H9 (cell line): ENCODE data around the gene SMDT1. TPM values are rescaled to one million over a fixed set of nuclear protein-coding genes. Genes with fewer than 3 reads are reported as not detected.
A peak's percentile ranks its signal among the peaks of the same experiment; 100 is the strongest.
"Not testable (repeated sequence)": the region's sequence is repeated elsewhere in the genome, so short reads cannot be mapped to it uniquely, and the experiment has no call there.

Experiments used
- DNase-seq: peaks from one replicate; pipeline ENCODE4 v3.0.0-alpha.2; 2017
- H2AFZ ChIP-seq: one replicate; pipeline ENCODE4 v1.6.1; 2013; ENCODE audit warnings: mild to moderate bottlenecking, low read length, control low read depth, moderate library complexity
- H2AK5ac ChIP-seq: 2 replicates; pipeline ENCODE4 v1.6.1; 2013; ENCODE audit warnings: low read length, control low read depth, mixed read lengths; ENCODE audit not compliant: insufficient read length
- H2BK120ac ChIP-seq: one replicate; pipeline ENCODE4 v1.6.1; 2013; ENCODE audit warnings: low read depth, mild to moderate bottlenecking, low read length, control low read depth, inconsistent platforms; ENCODE audit not compliant: poor library complexity, severe bottlenecking
- H2BK12ac ChIP-seq: 2 replicates; pipeline ENCODE4 v1.6.1; 2013; ENCODE audit warnings: low read length, control low read depth, mixed read lengths, low read depth; ENCODE audit not compliant: insufficient read length
- H2BK15ac ChIP-seq: 2 replicates; pipeline ENCODE4 v1.6.1; 2013; ENCODE audit warnings: low read depth, low read length, control low read depth
- H2BK20ac ChIP-seq: one replicate; pipeline ENCODE4 v1.6.1; 2013; ENCODE audit warnings: low read depth, mild to moderate bottlenecking, low read length, control low read depth, inconsistent platforms; ENCODE audit not compliant: poor library complexity, severe bottlenecking
- H2BK5ac ChIP-seq: 2 replicates; pipeline ENCODE4 v1.6.1; 2013; ENCODE audit warnings: low read length, control low read depth, mixed read lengths; ENCODE audit not compliant: insufficient read length
- H3K14ac ChIP-seq: 2 replicates; pipeline ENCODE4 v1.6.1; 2013; ENCODE audit warnings: low read length, control low read depth; ENCODE audit not compliant: insufficient read depth
- H3K18ac ChIP-seq: 2 replicates; pipeline ENCODE4 v1.6.1; 2013; ENCODE audit warnings: low read depth, mild to moderate bottlenecking, mixed read lengths, low read length, control low read depth; ENCODE audit not compliant: insufficient read length
- H3K23ac ChIP-seq: 2 replicates; pipeline ENCODE4 v1.6.1; 2013; ENCODE audit warnings: low read length, control low read depth, mixed read lengths, low read depth; ENCODE audit not compliant: insufficient read length
- H3K23me2 ChIP-seq: 2 replicates; pipeline ENCODE4 v1.6.1; 2013; ENCODE audit warnings: low read depth, mild to moderate bottlenecking, mixed read lengths, low read length, control low read depth; ENCODE audit not compliant: insufficient read length, poor library complexity, severe bottlenecking
- H3K27ac ChIP-seq: 2 replicates; pipeline ENCODE4 v1.5.1; 2013; ENCODE audit warnings: low read length, control low read depth, mixed read lengths, low read depth; ENCODE audit not compliant: insufficient read length
- H3K27me3 ChIP-seq: 2 replicates; pipeline ENCODE4 v1.6.1; 2013; ENCODE audit warnings: low read length, control low read depth, inconsistent platforms; ENCODE audit not compliant: insufficient read depth
- H3K4ac ChIP-seq: 2 replicates; pipeline ENCODE4 v1.6.1; 2013; ENCODE audit warnings: low read depth, mild to moderate bottlenecking, control low read depth, inconsistent platforms, low read length, moderate library complexity
- H3K4me1 ChIP-seq: 2 replicates; pipeline ENCODE4 v1.6.1; 2013; ENCODE audit warnings: low read length, control low read depth, inconsistent platforms; ENCODE audit not compliant: insufficient read depth
- H3K4me2 ChIP-seq: 2 replicates; pipeline ENCODE4 v1.6.1; 2013; ENCODE audit warnings: low read length, control low read depth, mixed read lengths; ENCODE audit not compliant: insufficient read length, insufficient read depth
- H3K56ac ChIP-seq: 2 replicates; pipeline ENCODE4 v1.6.1; 2013; ENCODE audit warnings: low read depth, mild to moderate bottlenecking, mixed read lengths, low read length, control low read depth; ENCODE audit not compliant: insufficient read length
- H3K79me1 ChIP-seq: 2 replicates; pipeline ENCODE4 v1.6.1; 2013; ENCODE audit warnings: low read depth, mild to moderate bottlenecking, moderate library complexity, low read length, control low read depth, inconsistent platforms; ENCODE audit not compliant: insufficient read depth, poor library complexity, severe bottlenecking
- H3K79me2 ChIP-seq: 2 replicates; pipeline ENCODE4 v1.6.1; 2013; ENCODE audit warnings: low read length, control low read depth, inconsistent platforms; ENCODE audit not compliant: insufficient read depth
- H3K9ac ChIP-seq: 2 replicates; pipeline ENCODE4 v1.6.1; 2013; ENCODE audit warnings: low read length, control low read depth, mixed read lengths; ENCODE audit not compliant: insufficient read length; ENCODE audit errors: extremely low read depth
- H3K9me3 ChIP-seq: one replicate; pipeline ENCODE4 v1.6.1; 2013; ENCODE audit warnings: low read depth, low read length, inconsistent platforms; ENCODE audit not compliant: control insufficient read depth
- H3T11ph ChIP-seq: one replicate; pipeline ENCODE4 v1.6.1; 2013; ENCODE audit warnings: mild to moderate bottlenecking, low read length, control low read depth, inconsistent platforms
- H4K20me1 ChIP-seq: one replicate; pipeline ENCODE4 v1.6.1; 2013; ENCODE audit not compliant: control insufficient read depth, insufficient read length, insufficient read depth
- H4K5ac ChIP-seq: 2 replicates; pipeline ENCODE4 v1.6.1; 2013; ENCODE audit warnings: low read depth, mild to moderate bottlenecking, mixed read lengths, low read length, control low read depth; ENCODE audit not compliant: insufficient read length
- H4K8ac ChIP-seq: replicated peaks from 2 replicates; pipeline ENCODE4 v1.6.1; 2013; ENCODE audit warnings: low read length, control low read depth, mixed read lengths, low read depth; ENCODE audit not compliant: insufficient read length
- H4K91ac ChIP-seq: 2 replicates; pipeline ENCODE4 v1.6.1; 2013; ENCODE audit warnings: low read depth, mild to moderate bottlenecking, moderate library complexity, mixed read lengths, low read length, control low read depth; ENCODE audit not compliant: insufficient read length
- H3K27ac Mint-ChIP-seq, 3 experiments: 2 replicates in 2 of 3; 3 replicates in 1 of 3; pipeline ENCODE4 v1.8.0; 2020 to 2021; ENCODE audit warnings: mixed read lengths in 3 of 3, mild to moderate bottlenecking in 1 of 3, moderate library complexity in 1 of 3
- H3K27me3 Mint-ChIP-seq: 2 replicates; pipeline ENCODE4 v1.8.0; 2021; ENCODE audit warnings: low read depth, mild to moderate bottlenecking, moderate library complexity, mixed read lengths
- H3K36me3 Mint-ChIP-seq, 3 experiments: 2 replicates in 2 of 3; 3 replicates in 1 of 3; pipeline ENCODE4 v1.8.0; 2020 to 2021; ENCODE audit warnings: low read depth in 3 of 3, mixed read lengths in 3 of 3; ENCODE audit not compliant: insufficient read depth in 1 of 3
- H3K4me1 Mint-ChIP-seq, 2 experiments: 2 replicates each; pipeline ENCODE4 v1.8.0; 2020; ENCODE audit warnings: mixed read lengths in 2 of 2
- H3K4me3 Mint-ChIP-seq, 2 experiments: 2 replicates in 1 of 2; 3 replicates in 1 of 2; pipeline ENCODE4 v1.8.0; 2020 to 2021; ENCODE audit warnings: mild to moderate bottlenecking in 2 of 2, mixed read lengths in 2 of 2, moderate library complexity in 1 of 2
- H3K9me3 Mint-ChIP-seq, 2 experiments: 2 replicates in 1 of 2; 3 replicates in 1 of 2; pipeline ENCODE4 v1.8.0; 2020; ENCODE audit warnings: mild to moderate bottlenecking in 2 of 2, mixed read lengths in 2 of 2, moderate library complexity in 1 of 2
- WGBS: extraction: QIAGEN DNeasy Blood & Tissue Kit; methylation state at CpG from one replicate; pipeline ENCODE4 v1.1.7; 2013; ENCODE audit warnings: missing lambda C conversion rate, low lambda C conversion rate, mixed read lengths; ENCODE audit not compliant: insufficient read length; ENCODE audit errors: extremely low coverage; 5-methylcytosine and 5-hydroxymethylcytosine counted together
- total RNA-seq: library from RNA; stranded (reverse); gene quantifications from 2 replicates; pipeline ENCODE4 v1.2.1, GENCODE V29; 2021
- TF ChIP-seq, protein P1 (sequence below): fragments of 200-600 bp; sonication (generic); conservative IDR thresholded peaks from 3 replicates; pipeline ENCODE4 v1.8.0; 2021; ENCODE audit warnings: antibody characterized with exemption, mild to moderate bottlenecking

Gene SMDT1
- total RNA-seq, 1 experiment from 2014 or later: 45.0 TPM

DNA sequence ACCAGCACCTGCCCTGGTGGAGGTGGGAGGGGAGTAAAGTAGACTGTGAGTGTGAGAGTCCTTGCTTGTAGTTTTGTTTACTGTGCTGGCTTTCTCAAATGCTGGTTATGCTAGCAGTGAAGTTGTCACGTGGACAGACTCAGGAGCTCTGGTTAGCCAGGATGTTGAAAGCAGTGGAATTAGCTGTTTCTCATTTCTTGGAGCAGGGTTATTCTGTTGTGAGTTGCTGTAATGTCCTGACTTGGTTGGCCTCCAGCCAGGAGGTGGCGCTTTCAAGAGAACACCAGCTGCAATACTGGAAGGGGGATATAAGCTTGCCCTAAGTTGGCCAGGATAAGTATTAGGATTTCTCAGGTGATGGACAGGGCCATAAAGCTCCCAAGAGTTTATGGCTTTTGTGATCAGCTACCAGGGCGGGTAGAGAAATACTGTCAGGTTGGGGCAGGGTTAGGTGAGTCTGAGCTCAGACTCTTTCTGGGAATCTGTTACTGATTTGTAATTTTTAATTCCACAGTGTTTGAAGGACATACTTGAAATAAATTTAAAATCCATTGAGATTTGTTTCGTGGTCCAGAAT lies 37.4 kb downstream of the SMDT1 start:
- H3K4me2 ChIP-seq: no peak overlapping the region
- no peak overlapping the region for H3K14ac ChIP-seq
- H4K91ac ChIP-seq: no peak overlapping the region
- H4K20me1 ChIP-seq: no peaks in the 10 kb centered on the region
- H3K4me1 Mint-ChIP-seq: peaks cover 4 to 13% of the 10 kb centered on the region in 2 experiments
- H2BK15ac ChIP-seq: no peak overlapping the region
- H3K23me2 ChIP-seq: no peaks in the 10 kb centered on the region
- no peaks in the 10 kb centered on the region for H3K4me1 ChIP-seq
- no peak overlapping the region for H3K9ac ChIP-seq
- peaks cover 17 to 23% of the 10 kb centered on the region in 2 experiments for H3K9me3 Mint-ChIP-seq
- H3K18ac ChIP-seq: no peak overlapping the region
- H3K27me3 ChIP-seq: no peaks in the 10 kb centered on the region
- no peaks in the 10 kb centered on the region for H3K9me3 ChIP-seq
- no peak overlapping the region for H3K27ac Mint-ChIP-seq
- H3K4ac ChIP-seq: no peak overlapping the region
- no peak overlapping the region for H2AK5ac ChIP-seq
- H3K79me1 ChIP-seq: no peaks in the 10 kb centered on the region
- H3K56ac ChIP-seq: no peak overlapping the region
- no CpG with 5 or more reads among the region's 4 CpGs for WGBS
- H2BK12ac ChIP-seq: no peak overlapping the region
- TF ChIP-seq, protein P1, sequence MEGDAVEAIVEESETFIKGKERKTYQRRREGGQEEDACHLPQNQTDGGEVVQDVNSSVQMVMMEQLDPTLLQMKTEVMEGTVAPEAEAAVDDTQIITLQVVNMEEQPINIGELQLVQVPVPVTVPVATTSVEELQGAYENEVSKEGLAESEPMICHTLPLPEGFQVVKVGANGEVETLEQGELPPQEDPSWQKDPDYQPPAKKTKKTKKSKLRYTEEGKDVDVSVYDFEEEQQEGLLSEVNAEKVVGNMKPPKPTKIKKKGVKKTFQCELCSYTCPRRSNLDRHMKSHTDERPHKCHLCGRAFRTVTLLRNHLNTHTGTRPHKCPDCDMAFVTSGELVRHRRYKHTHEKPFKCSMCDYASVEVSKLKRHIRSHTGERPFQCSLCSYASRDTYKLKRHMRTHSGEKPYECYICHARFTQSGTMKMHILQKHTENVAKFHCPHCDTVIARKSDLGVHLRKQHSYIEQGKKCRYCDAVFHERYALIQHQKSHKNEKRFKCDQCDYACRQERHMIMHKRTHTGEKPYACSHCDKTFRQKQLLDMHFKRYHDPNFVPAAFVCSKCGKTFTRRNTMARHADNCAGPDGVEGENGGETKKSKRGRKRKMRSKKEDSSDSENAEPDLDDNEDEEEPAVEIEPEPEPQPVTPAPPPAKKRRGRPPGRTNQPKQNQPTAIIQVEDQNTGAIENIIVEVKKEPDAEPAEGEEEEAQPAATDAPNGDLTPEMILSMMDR: peak; percentile 70
- no peak overlapping the region for H4K5ac ChIP-seq
- no peak overlapping the region for H2BK5ac ChIP-seq
- peak; percentile 64 for DNase-seq
- H3K23ac ChIP-seq: no peak overlapping the region
- peaks cover 44% of the 10 kb centered on the region for H3K27me3 Mint-ChIP-seq
- H2BK120ac ChIP-seq: no peak overlapping the region
- H2BK20ac ChIP-seq: no peak overlapping the region
- H3T11ph ChIP-seq: no peak overlapping the region
- H3K36me3 Mint-ChIP-seq: peaks cover 0 to 13% (median 10%) of the 10 kb centered on the region in 3 experiments; a peak in 5 of 7 replicates
- no peak overlapping the region for H4K8ac ChIP-seq
- no peak overlapping the region for H2AFZ ChIP-seq
- no peak overlapping the region for H3K27ac ChIP-seq
- no peaks in the 10 kb centered on the region for H3K79me2 ChIP-seq
- no peak overlapping the region; a peak in 1 of 5 replicates for H3K4me3 Mint-ChIP-seq

DNA sequence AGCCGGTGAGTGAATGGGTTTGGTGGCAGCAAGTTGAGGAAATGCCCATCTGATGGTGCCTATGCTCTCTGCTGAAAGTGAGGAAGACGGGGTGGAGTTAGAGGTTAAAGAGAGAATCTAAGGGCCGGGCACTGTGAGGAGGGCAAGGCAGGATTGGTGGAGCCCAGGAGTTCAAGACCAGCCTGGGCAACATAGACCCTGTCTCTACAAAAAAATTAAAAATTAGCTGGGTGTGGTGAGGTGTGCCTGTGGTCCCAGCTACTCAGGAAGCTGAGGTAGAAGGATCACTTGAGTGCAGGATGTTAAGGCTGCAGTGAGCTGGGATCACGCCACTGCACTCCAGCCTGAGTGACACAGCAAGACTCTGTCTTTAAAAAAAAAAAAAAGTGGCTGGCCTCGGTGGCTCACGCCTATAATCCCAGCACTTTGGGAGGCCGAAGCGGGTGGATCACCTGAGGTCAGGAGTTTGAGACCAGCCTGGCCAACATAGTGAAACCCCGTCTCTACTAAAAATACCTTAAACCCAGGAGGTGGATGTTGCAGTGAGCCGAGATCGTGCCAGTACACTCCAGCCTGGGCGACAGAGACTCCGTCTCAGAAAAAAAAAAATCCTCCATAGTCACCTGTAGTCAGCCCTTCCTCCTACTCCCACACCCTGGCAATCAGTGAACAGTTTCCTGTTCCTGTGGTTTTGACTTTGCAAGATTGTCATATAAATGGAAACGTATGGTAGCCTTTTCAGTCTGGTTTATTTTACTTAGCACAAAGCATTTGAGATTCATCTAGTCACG lies 40.9 kb downstream of the SMDT1 start:
- H3K27ac ChIP-seq: not testable (repeated sequence)

More for the DNA sequence above, 40.9 kb downstream of the SMDT1 start:
- H3K18ac ChIP-seq, H3K36me3 Mint-ChIP-seq, H3K9me3 ChIP-seq, H3K23ac ChIP-seq, H3K14ac ChIP-seq, H4K91ac ChIP-seq, H4K5ac ChIP-seq, H2BK15ac ChIP-seq, H3K4me1 Mint-ChIP-seq, H3K27me3 ChIP-seq, H3K23me2 ChIP-seq, H2BK120ac ChIP-seq, H3K56ac ChIP-seq, H3K9me3 Mint-ChIP-seq, H2AK5ac ChIP-seq, H3K4me1 ChIP-seq, H3K4me2 ChIP-seq, H3K79me1 ChIP-seq, H4K20me1 ChIP-seq, H2BK12ac ChIP-seq, DNase-seq, H3K9ac ChIP-seq, H3K4me3 Mint-ChIP-seq, H2BK20ac ChIP-seq, H3K79me2 ChIP-seq, H3K4ac ChIP-seq, H3T11ph ChIP-seq, H4K8ac ChIP-seq, H2AFZ ChIP-seq, H2BK5ac ChIP-seq: not testable (repeated sequence)
- no CpG with 5 or more reads among the region's 15 CpGs for WGBS
- H3K27ac Mint-ChIP-seq: peak overlapping the region in 1 of 3 experiments; percentile 35; a peak in 2 of 7 replicates
- H3K27me3 Mint-ChIP-seq: peaks cover 35% of the 10 kb centered on the region
